Measurements from ENCODE around the gene ATG2A. TPM values are rescaled to one million over a fixed set of nuclear protein-coding genes. Genes with fewer than 3 reads are reported as not detected.

The ATG2A gene
- total and polyA plus RNA-seq, 2 experiments from 2014 or later = 11.7 to 18.1 TPM

DNA sequence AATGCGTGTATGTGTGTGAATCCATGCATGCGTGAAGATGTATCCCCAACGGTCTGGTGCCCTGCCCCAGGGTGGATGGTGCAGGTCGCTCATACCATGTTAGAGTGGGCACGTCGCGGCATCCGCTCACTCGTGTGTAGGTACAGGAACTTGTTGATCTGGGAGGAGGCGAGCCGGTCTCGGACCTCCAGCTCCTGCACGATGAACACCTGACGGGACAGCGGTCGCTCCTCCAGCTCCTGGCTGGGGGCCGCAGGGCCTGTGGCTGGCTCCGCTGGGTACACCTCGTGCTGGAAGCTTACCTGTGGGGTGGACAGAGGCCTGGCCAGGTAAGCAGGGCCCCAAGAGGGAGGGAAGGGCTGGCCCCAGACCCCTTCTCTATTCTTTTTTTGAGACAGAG lies 18.5 kb downstream of the ATG2A start:
- Histone ChIP-seq H3K4me2 (no peak overlapping the region), H3K4me3 (no peak overlapping the region), H3K36me3 (replicated peaks; ENCODE audit: insufficient read depth, low read depth) (no peaks in the 10 kb centered on the region), H3K27me3 (no peaks in the 10 kb centered on the region), H3K9me3 (ENCODE audit: low read depth) (no peaks in the 10 kb centered on the region), H2AFZ (no peak overlapping the region), H3K79me2 (no peaks in the 10 kb centered on the region), H3K4me1 (ENCODE audit: insufficient read depth) (peaks cover 6% of the 10 kb centered on the region), H4K20me1 (ENCODE audit: insufficient read depth, poor library complexity, severe bottlenecking) (no peaks in the 10 kb centered on the region), H3K27ac (no peak overlapping the region), H3K9me2 (replicated peaks; ENCODE audit: insufficient read depth) (no peaks in the 10 kb centered on the region)
- TF ChIP-seq CTCF (IDR thresholded peaks at IDR 0.05; ENCODE audit: poor library complexity) = no peak
- WGBS (ENCODE audit: low lambda C conversion rate, missing lambda C conversion rate) = 98% methylated on average over 19 of the region's 19 CpGs
- no peak for DNase-seq (ENCODE audit: low spot score)

DNA sequence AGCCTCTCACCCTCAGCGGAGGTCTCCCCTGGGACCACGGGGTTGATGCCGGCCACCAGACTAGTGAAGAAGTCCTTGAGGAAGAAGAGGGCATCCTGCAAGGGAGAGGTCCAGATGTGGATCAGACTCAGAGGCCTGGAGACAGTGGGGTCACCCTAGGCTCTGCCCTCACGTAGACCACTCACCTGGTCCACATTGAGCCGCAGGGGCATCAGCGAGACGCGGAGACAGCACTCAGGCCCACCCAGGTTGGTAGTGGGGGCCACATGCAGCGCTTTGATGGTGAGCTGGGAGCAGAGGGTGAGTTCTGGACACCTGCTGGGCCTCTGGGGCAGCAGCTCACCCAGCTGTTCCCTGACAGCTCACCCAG lies 18.9 kb downstream of the ATG2A start:
- Histone ChIP-seq H3K4me3 (no peak overlapping the region), H3K4me1 (ENCODE audit: insufficient read depth) (peaks cover 7% of the 10 kb centered on the region), H3K27ac (no peak overlapping the region), H2AFZ (no peak overlapping the region), H3K27me3 (no peaks in the 10 kb centered on the region), H3K9me2 (replicated peaks; ENCODE audit: insufficient read depth) (no peaks in the 10 kb centered on the region), H3K36me3 (replicated peaks; ENCODE audit: insufficient read depth, low read depth) (no peaks in the 10 kb centered on the region), H4K20me1 (ENCODE audit: insufficient read depth, poor library complexity, severe bottlenecking) (no peaks in the 10 kb centered on the region), H3K4me2 (no peak overlapping the region), H3K9me3 (ENCODE audit: low read depth) (no peaks in the 10 kb centered on the region), H3K79me2 (peaks cover 1% of the 10 kb centered on the region)
- WGBS (ENCODE audit: low lambda C conversion rate, missing lambda C conversion rate) = over 99% methylated on average over 6 of the region's 9 CpGs
- DNase-seq (ENCODE audit: low spot score) = no peak
- no peak for TF ChIP-seq EZH2 (IDR thresholded peaks at IDR 0.05; ENCODE audit: borderline replicate concordance)
- no peak for TF ChIP-seq CTCF (IDR thresholded peaks at IDR 0.05; ENCODE audit: poor library complexity)
- TF ChIP-seq EZH2phosphoT487 (IDR thresholded peaks at IDR 0.05; ENCODE audit: low read depth, severe bottlenecking, unreplicated experiment) = no peak

DNA sequence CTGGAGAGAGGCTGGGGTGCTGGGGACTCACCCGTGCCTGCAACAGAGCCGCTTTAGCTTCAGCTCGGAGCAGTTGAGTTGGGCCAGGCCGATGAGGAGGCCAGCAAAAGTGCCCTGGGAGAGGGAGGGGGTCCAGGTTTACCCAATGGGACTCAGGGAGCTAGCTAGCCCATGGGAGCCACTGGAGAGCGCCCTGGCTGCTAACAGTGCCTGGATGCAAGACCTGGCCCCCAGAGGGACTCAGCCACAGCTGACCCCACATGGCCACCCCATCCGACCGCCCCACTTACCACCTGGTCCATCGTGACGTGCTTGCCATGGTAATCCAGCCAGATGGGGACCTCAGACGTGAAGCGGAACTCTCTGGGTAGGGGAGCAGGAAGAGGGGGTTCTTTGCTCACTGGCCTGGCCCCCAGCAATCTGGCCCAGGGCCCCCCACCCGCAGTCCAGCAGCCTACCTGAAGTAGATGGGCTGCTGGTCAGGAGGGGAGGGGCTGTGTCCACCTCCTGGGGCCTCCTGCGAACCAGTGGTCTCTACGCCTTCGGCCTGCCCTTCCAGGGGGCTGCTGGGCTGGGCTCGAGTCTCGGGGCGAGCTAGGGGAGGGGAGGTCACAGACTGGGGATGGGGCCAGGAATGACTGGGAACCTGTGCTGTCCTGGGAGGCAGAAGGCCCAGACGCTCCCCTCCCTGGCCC lies 19.5 kb downstream of the ATG2A start:
- TF ChIP-seq EZH2 (IDR thresholded peaks at IDR 0.05; ENCODE audit: borderline replicate concordance) (no peak), EZH2phosphoT487 (IDR thresholded peaks at IDR 0.05; ENCODE audit: low read depth, severe bottlenecking, unreplicated experiment) (no peak), CTCF (IDR thresholded peaks at IDR 0.05; ENCODE audit: poor library complexity) (no peak)
- Histone ChIP-seq H3K79me2 (peaks cover 7% of the 10 kb centered on the region), H3K4me1 (ENCODE audit: insufficient read depth) (peaks cover 7% of the 10 kb centered on the region), H3K9me3 (ENCODE audit: low read depth) (no peaks in the 10 kb centered on the region), H3K36me3 (replicated peaks; ENCODE audit: insufficient read depth, low read depth) (no peaks in the 10 kb centered on the region), H3K27ac (no peak overlapping the region), H4K20me1 (ENCODE audit: insufficient read depth, poor library complexity, severe bottlenecking) (no peaks in the 10 kb centered on the region), H2AFZ (no peak overlapping the region), H3K4me2 (no peak overlapping the region), H3K4me3 (no peak overlapping the region), H3K27me3 (no peaks in the 10 kb centered on the region), H3K9me2 (replicated peaks; ENCODE audit: insufficient read depth) (no peaks in the 10 kb centered on the region)
- DNase-seq (ENCODE audit: low spot score) = no peak
- WGBS (ENCODE audit: low lambda C conversion rate, missing lambda C conversion rate) = 98% methylated on average over 14 of the region's 19 CpGs
